OCI-LY3 (cell line): ENCODE data around the gene DUSP14.

Source experiments
- EZH2phosphoT487 ChIP-seq: fragments of 200-600 bp; shearing (Covaris generic); IDR thresholded peaks from 2 replicates; pipeline ENCODE4 v1.6.1; 2018; ENCODE audit warnings: antibody characterized with exemption, mixed run types, low read depth
- TF ChIP-seq, protein P1 (sequence below): fragments of 200-600, 300-600 bp; sonication (generic); IDR thresholded peaks from 2 replicates; pipeline ENCODE4 v1.5.1; 2014; ENCODE audit warnings: antibody characterized with exemption, low read length, low read depth

DNA sequence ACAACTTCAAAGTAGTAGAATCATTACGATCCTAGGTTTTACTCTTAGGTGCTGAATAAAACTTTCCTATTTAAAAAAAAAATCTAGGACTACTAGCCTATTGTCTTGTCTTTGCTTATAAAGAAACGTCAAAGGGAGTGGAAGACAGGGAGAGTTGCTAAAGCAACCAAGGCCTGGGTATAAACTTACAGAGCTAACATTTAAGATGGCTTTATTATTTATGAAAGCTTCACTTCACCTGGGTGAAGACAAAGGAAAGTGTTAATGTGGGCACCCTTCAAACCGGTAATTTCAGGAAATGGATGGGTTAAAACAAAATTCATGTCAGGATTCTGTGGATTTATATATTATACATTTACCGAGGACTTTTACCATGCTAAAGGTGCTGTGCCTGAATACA is 2.5 kb downstream of the DUSP14 start:
- TF ChIP-seq, protein P1, sequence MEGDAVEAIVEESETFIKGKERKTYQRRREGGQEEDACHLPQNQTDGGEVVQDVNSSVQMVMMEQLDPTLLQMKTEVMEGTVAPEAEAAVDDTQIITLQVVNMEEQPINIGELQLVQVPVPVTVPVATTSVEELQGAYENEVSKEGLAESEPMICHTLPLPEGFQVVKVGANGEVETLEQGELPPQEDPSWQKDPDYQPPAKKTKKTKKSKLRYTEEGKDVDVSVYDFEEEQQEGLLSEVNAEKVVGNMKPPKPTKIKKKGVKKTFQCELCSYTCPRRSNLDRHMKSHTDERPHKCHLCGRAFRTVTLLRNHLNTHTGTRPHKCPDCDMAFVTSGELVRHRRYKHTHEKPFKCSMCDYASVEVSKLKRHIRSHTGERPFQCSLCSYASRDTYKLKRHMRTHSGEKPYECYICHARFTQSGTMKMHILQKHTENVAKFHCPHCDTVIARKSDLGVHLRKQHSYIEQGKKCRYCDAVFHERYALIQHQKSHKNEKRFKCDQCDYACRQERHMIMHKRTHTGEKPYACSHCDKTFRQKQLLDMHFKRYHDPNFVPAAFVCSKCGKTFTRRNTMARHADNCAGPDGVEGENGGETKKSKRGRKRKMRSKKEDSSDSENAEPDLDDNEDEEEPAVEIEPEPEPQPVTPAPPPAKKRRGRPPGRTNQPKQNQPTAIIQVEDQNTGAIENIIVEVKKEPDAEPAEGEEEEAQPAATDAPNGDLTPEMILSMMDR = no peak
- TF ChIP-seq EZH2phosphoT487 = no peak
